GM19452 (cell line): ENCODE results near the gene COQ2.

Source experiments
- ATAC-seq: cut with Tn5 transposase; IDR thresholded peaks from one replicate; pipeline ENCODE4 v1.9.1; 2021; ENCODE audit not compliant: unreplicated experiment

COQ2 gene

DNA sequence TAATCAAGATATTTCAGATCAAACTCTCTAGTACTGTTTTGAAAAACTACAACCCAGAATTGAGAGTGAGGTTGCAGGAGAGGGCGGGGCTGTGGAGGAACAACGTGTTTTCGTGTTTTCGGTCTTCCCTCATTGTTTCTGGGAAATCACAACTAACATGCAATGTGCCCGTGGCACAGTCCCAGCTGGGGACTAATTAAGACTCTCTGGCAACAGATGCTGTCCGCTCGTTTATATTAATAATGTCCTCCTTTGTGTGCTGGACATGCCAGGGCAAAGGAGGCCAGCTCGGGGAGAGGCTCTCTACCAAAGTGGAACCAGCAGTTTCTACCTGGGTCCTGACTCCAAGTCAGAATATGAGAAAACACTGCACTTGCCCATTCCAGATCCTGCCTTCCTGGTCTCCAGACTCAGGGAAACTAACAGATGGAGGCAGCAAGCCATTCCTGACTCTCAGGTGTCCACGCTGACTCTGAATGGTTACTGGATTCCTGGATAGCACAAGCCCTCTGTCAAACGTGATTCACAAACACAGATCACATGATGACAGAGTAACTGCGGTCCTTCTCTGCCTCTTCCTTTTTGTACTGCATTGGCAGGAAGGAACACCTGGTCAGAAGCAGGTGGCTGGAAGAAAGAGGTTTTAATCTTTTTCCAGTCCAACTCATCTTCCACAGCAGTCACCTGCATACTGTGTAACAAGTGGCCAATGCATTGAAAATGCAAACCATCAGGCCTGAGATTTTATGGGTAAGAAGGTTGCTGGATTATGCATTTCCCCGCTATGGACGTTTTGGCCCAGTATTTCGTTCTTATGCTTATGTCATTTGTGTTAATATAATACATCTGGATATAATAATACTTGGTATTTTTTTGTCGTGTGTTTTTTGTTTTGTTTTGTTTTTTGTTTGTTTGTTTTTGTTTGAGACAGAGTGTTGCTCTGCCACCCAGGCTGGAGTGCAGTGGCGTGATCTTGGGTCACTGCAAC lies 65.0 kb downstream of the COQ2 start:
- ATAC-seq, result no peak

DNA sequence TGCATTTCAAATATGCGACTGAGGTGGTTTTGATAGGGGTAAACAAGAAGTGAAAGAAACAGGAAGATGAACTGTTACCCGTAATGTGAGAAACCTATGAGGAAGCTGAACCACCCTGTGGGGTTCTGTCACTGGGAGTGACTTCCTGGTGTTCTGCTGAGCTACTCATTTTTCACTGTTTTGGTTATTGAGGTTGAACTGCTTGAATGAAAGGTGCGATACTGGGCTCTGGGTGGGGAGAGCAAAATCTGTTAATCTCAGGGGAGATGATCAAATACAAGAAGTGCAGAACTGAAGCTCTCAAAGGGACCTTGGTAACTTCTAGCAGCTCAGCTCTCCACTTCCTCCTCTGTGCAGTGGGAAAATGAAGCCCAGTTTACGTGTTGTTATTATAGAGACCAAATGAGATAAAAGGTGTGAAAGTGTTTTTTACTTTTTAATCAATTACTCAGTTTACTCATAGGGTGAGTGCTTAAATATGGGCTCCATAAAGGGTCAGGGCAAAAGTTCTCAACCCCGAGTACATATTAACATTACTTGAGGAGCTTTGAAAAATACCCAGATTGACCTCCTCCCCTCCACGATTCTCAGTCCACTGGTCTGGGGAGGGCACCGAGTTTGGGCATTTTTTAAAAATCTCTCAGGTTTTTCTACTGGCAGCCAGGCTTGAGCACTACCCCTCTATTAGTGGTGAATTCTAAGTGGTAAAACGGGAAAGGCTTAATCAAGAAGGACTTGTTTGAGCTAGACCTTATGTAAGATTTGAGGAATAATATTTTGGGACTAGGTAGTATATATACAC lies 66.7 kb downstream of the COQ2 start:
- ATAC-seq, result peak; percentile 81

DNA sequence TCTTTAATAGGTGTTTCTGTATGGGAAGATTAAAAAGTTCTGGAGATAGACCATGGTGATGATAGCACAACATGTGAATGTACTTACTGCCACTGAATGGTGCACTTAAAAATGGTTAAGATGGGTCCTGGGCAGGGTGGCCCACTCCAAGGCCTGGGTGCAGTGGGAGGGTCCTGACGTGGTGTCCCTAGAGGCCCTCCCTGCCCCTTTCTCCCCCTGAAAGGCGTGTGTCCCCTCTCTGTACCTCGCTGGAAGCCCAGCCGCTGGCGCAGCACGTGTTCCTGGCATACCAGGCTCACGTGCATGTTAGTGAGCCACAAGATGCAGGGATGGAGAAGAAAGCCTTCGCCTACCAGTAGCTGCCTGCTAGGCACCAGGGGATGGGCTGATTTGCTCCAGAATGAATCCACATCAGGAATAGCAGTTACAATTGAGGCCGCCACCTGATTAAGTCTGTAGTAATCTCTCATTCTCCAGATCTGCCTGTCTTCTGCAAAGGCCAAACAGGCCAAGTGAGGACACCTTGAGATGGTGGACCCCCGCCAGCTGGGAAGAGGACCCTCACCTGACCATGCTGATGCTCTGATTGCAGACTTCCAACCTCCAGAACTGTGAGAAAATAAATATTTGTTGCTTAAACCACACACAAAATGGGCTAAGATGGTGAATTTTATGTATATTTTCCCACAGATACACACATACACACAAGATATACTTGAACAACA lies 67.5 kb downstream of the COQ2 start:
- ATAC-seq, result no peak

DNA sequence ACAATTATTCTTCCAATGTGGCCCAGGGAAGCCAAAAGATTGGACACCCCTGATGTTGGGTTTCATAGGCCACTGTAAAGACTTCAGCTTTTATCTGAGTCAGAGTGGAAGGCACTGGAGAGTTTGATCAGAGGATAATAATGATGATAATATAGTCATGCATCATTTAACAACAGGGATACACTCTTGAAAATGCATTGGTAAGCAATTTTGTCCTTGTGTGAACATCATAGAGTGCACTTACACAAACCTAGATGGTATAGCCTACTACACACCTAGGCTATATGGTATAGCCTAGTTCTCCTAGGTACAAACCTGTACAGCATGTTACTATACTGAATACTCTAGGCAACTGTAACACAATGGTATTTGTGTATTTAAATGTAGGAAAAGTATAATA lies 70.5 kb downstream of the COQ2 start:
- no peak for ATAC-seq
